IMR-90 (cell line): ENCODE measurements around the gene SHC4. TPM values are rescaled to one million over a fixed set of nuclear protein-coding genes. Genes with fewer than 3 reads are reported as not detected.
A peak's percentile ranks its signal among the peaks of the same experiment; 100 is the strongest.

Source experiments
- ATAC-seq: fragments of 200-7000 bp; cut with Tn5 transposase; 2 replicates; pipeline ENCODE4 v1.9.1; 2020; ENCODE audit warnings: low read depth, mild to moderate bottlenecking, moderate library complexity
- BruUV-seq: library from RNA; stranded (reverse); fragments of 400-500 nt; replicated peaks from 2 replicates; lab custom pipeline; 2021; lab: Mats Ljungman, UMichigan
- CTCF ChIA-PET: fragments of 300-600 bp; formaldehyde crosslinking; extraction: SDS; loops from one replicate; lab custom pipeline; 2021; ENCODE audit warnings: antibody characterized with exemption; lab: Yijun Ruan, JAX
- POLR2A ChIA-PET: fragments of 300-600 bp; sonication (Branson Sonifier 250); formaldehyde crosslinking; loops from one replicate; lab custom pipeline; 2022; ENCODE audit warnings: antibody characterized with exemption; ENCODE audit not compliant: unreplicated experiment; lab: Charles Lee
- DNase-seq: peaks from one replicate; pipeline ENCODE4 v3.0.0; 2013
- H2AFZ ChIP-seq: replicated peaks from 2 replicates; pipeline ENCODE3; 2013; ENCODE audit warnings: low read length, mild to moderate bottlenecking; ENCODE audit not compliant: poor library complexity
- H2AK5ac ChIP-seq: 2 replicates; pipeline ENCODE4 v1.6.1; 2013; ENCODE audit warnings: low read depth, low read length, inconsistent platforms
- H2AK9ac ChIP-seq: replicated peaks from 2 replicates; pipeline ENCODE3; 2013; ENCODE audit warnings: mild to moderate bottlenecking, low read depth, low read length, moderate library complexity; ENCODE audit not compliant: poor library complexity
- H2BK120ac ChIP-seq: 2 replicates; pipeline ENCODE4 v1.6.1; 2013; ENCODE audit warnings: low read depth, low read length, inconsistent platforms
- H2BK15ac ChIP-seq: 3 replicates; pipeline ENCODE4 v1.6.1; 2013; ENCODE audit warnings: low read depth, low read length, inconsistent platforms
- H2BK20ac ChIP-seq: 2 replicates; pipeline ENCODE4 v1.6.1; 2013; ENCODE audit warnings: low read depth, mild to moderate bottlenecking, inconsistent platforms, low read length, moderate library complexity
- H2BK5ac ChIP-seq: 2 replicates; pipeline ENCODE4 v1.6.1; 2013; ENCODE audit warnings: mild to moderate bottlenecking, low read depth, low read length, inconsistent platforms; ENCODE audit not compliant: poor library complexity, severe bottlenecking
- H3K14ac ChIP-seq: replicated peaks from 2 replicates; pipeline ENCODE4 v1.6.1; 2013; ENCODE audit warnings: low read depth, low read length, inconsistent platforms
- H3K18ac ChIP-seq: 2 replicates; pipeline ENCODE4 v1.6.1; 2013; ENCODE audit warnings: low read depth, low read length, control low read depth
- H3K23ac ChIP-seq: 2 replicates; pipeline ENCODE4 v1.6.1; 2013; ENCODE audit warnings: low read depth, low read length, inconsistent platforms
- H3K27ac ChIP-seq: 2 replicates; pipeline ENCODE4 v1.5.1; 2013; ENCODE audit warnings: mild to moderate bottlenecking, control low read depth, low read length; ENCODE audit not compliant: insufficient read depth
- H3K27me3 ChIP-seq: 2 replicates; pipeline ENCODE4 v1.6.1; 2013; ENCODE audit warnings: low read length; ENCODE audit not compliant: control insufficient read depth, insufficient read depth
- H3K36me3 ChIP-seq: 2 replicates; pipeline ENCODE4 v1.6.1; 2013; ENCODE audit warnings: low read length, mixed read lengths; ENCODE audit not compliant: control insufficient read depth, insufficient read depth
- H3K4ac ChIP-seq: 2 replicates; pipeline ENCODE4 v1.6.1; 2013; ENCODE audit warnings: low read depth, low read length, inconsistent platforms
- H3K4me1 ChIP-seq: 2 replicates; pipeline ENCODE4 v1.6.1; 2013; ENCODE audit warnings: low read length, mixed read lengths; ENCODE audit not compliant: control insufficient read depth, insufficient read depth
- H3K4me2 ChIP-seq: 2 replicates; pipeline ENCODE4 v1.6.1; 2013; ENCODE audit warnings: low read depth, mild to moderate bottlenecking, control low read depth, low read length, moderate library complexity
- H3K4me3 ChIP-seq: 2 replicates; pipeline ENCODE4 v1.5.1; 2013; ENCODE audit warnings: low read depth, mild to moderate bottlenecking, control low read depth, low read length, moderate library complexity; ENCODE audit not compliant: insufficient read depth
- H3K56ac ChIP-seq: 2 replicates; pipeline ENCODE4 v1.6.1; 2013; ENCODE audit warnings: low read length, inconsistent platforms; ENCODE audit not compliant: insufficient read depth; ENCODE audit errors: extremely low read depth
- H3K79me1 ChIP-seq, 2 experiments: 2 replicates each; pipeline ENCODE4 v1.6.1; 2013; ENCODE audit warnings: low read length in 2 of 2, inconsistent platforms in 1 of 2, low read depth in 1 of 2
- H3K9ac ChIP-seq: 2 replicates; pipeline ENCODE4 v1.6.1; 2013; ENCODE audit warnings: low read depth, low read length, control low read depth
- H3K9me1 ChIP-seq: 2 replicates; pipeline ENCODE4 v1.6.1; 2013; ENCODE audit warnings: low read length, inconsistent platforms; ENCODE audit not compliant: insufficient read depth
- H3K9me3 ChIP-seq: 2 replicates; pipeline ENCODE4 v1.6.1; 2013; ENCODE audit warnings: low read length; ENCODE audit not compliant: control insufficient read depth, insufficient read depth
- H4K20me1 ChIP-seq: 2 replicates; pipeline ENCODE4 v1.6.1; 2013; ENCODE audit warnings: low read length, inconsistent platforms; ENCODE audit not compliant: insufficient read depth
- H4K5ac ChIP-seq: 2 replicates; pipeline ENCODE4 v1.6.1; 2013; ENCODE audit warnings: mild to moderate bottlenecking, low read depth, low read length, control low read depth
- H4K8ac ChIP-seq, 2 experiments: 2 replicates each; pipeline ENCODE4 v1.6.1; 2013; ENCODE audit warnings: low read depth in 2 of 2, low read length in 2 of 2, control low read depth in 1 of 2, inconsistent platforms in 1 of 2
- H4K91ac ChIP-seq: 2 replicates; pipeline ENCODE4 v1.6.1; 2013; ENCODE audit warnings: low read depth, low read length, inconsistent platforms; ENCODE audit not compliant: insufficient read depth
- BHLHE40 ChIP-seq: fragments of 150-350 bp; IDR thresholded peaks from 2 replicates; pipeline ENCODE4 v1.6.1; 2016; ENCODE audit warnings: mild to moderate bottlenecking, low read depth, low read length
- CEBPB ChIP-seq: IDR thresholded peaks from 2 replicates; pipeline ENCODE4 v1.6.1; 2012; ENCODE audit warnings: low read depth, low read length, improper control_type of control experiment
- CHD1 ChIP-seq: IDR thresholded peaks from 2 replicates; pipeline ENCODE4 v1.6.1; 2012; ENCODE audit warnings: low read depth, low read length, improper control_type of control experiment
- CTCF ChIP-seq: conservative IDR thresholded peaks from 2 replicates; pipeline ENCODE4 v1.5.1; 2012; ENCODE audit warnings: mild to moderate bottlenecking, low read depth, low read length, improper control_type of control experiment
- ELK1 ChIP-seq: fragments of 150-350 bp; IDR thresholded peaks from 2 replicates; pipeline ENCODE4 v1.6.1; 2016; ENCODE audit warnings: low read depth, mild to moderate bottlenecking, low read length, moderate library complexity, borderline replicate concordance
- FOS ChIP-seq: fragments of 150-350 bp; IDR thresholded peaks from 2 replicates; pipeline ENCODE4 v1.6.1; 2016; ENCODE audit warnings: low read depth, low read length
- MAFK ChIP-seq: IDR thresholded peaks from 2 replicates; pipeline ENCODE4 v1.6.1; 2012; ENCODE audit warnings: low read depth, low read length, improper control_type of control experiment
- MAZ ChIP-seq: IDR thresholded peaks from 2 replicates; pipeline ENCODE4 v1.6.1; 2012; ENCODE audit warnings: low read depth, mild to moderate bottlenecking, low read length, improper control_type of control experiment, moderate library complexity, borderline replicate concordance
- MXI1 ChIP-seq: IDR thresholded peaks from 2 replicates; pipeline ENCODE4 v1.6.1; 2012; ENCODE audit warnings: low read depth, mild to moderate bottlenecking, low read length, moderate library complexity, borderline replicate concordance
- NFE2L2 ChIP-seq: fragments of 150-350 bp; IDR thresholded peaks from 2 replicates; pipeline ENCODE4 v1.6.1; 2016; ENCODE audit warnings: low read depth, mild to moderate bottlenecking, low read length
- POLR2A ChIP-seq: IDR thresholded peaks from 2 replicates; pipeline ENCODE4 v1.6.1; 2012; ENCODE audit warnings: mild to moderate bottlenecking, low read depth, low read length
- RAD21 ChIP-seq: IDR thresholded peaks from 2 replicates; pipeline ENCODE4 v1.6.1; 2012; ENCODE audit warnings: low read length, improper control_type of control experiment
- SMC3 ChIP-seq: fragments of 150-350 bp; IDR thresholded peaks from 2 replicates; pipeline ENCODE4 v1.6.1; 2016; ENCODE audit warnings: low read depth, mild to moderate bottlenecking, antibody characterized with exemption, low read length, moderate library complexity
- USF2 ChIP-seq: fragments of 150-350 bp; IDR thresholded peaks from 2 replicates; pipeline ENCODE4 v1.6.1; 2017; ENCODE audit warnings: mild to moderate bottlenecking, antibody characterized with exemption, low read length, low read depth
- WGBS, 2 experiments: methylation state at CpG; one replicate each; pipeline versions ENCODE4 v1.1.5 to v1.1.7; 2013; ENCODE audit warnings: missing lambda C conversion rate in 2 of 2; ENCODE audit not compliant: insufficient read length in 1 of 2; ENCODE audit errors: extremely low coverage in 2 of 2; 5-methylcytosine and 5-hydroxymethylcytosine counted together
- dilution Hi-C: fragments of 300-500 bp; cut with HindIII; formaldehyde crosslinking; loops from one replicate; pipeline ENCODE4 v1.14.3; 2018; ENCODE audit warnings: low sequenced_read_pairs; ENCODE audit not compliant: unreplicated experiment
- in situ Hi-C: fragments of 300-500 bp; cut with MboI; formaldehyde crosslinking; loops from 3 replicates; pipeline ENCODE4 v1.14.3; 2019; ENCODE audit warnings: low sequenced_read_pairs, inconsistent platforms, mixed read lengths
- intact Hi-C: fragments of 100-400 bp; cut with micrococcal nuclease; formaldehyde crosslinking; loops from 2 replicates; pipeline ENCODE4 v1.10.0; 2022
- polyA plus RNA-seq, 3 experiments: library from polyadenylated mRNA; depleted of rRNA; stranded (reverse); fragments of >200 nt; gene quantifications; 2 replicates each; pipeline ENCODE4 v1.2.3, GENCODE V29; 2012; ENCODE audit warnings: low replicate concordance in 1 of 3
- total RNA-seq: library from RNA; depleted of rRNA; stranded (reverse); fragments of >200 nt; gene quantifications from 2 replicates; pipeline ENCODE4 v1.2.3, GENCODE V29; 2012

SHC4 gene
- total and polyA plus RNA-seq, 2 of the 4 experiments (the other 2 are of a cell fraction): 0.91 to 2.7 TPM

GRCh38 chr15:48865370-48866079 lies 98.2 kb downstream of the SHC4 start:
- Histone ChIP-seq H3K36me3 (no peaks in the 10 kb centered on the region), H2BK15ac (peak overlapping the region; percentile 71), H3K4me2 (peak overlapping the region; percentile 76), H2BK20ac (peak overlapping the region; percentile 98), H3K4ac (peak overlapping the region; percentile 92), H2BK5ac (peak overlapping the region; percentile 93), H3K9me1 (peaks cover 14% of the 10 kb centered on the region), H3K4me3 (no peak overlapping the region), H3K23ac (peak overlapping the region; percentile 80), H2AK9ac (no peak overlapping the region), H3K14ac (peak overlapping the region; percentile 83), H3K9me3 (no peaks in the 10 kb centered on the region), H2AFZ (peak overlapping the region; percentile 75), H3K9ac (peak overlapping the region; percentile 55), H3K56ac (peak overlapping the region; percentile 90), H2BK120ac (peak overlapping the region; percentile 90), H4K91ac (peak overlapping the region; percentile 95), H2AK5ac (peak overlapping the region; percentile 84), H3K27me3 (no peaks in the 10 kb centered on the region), H4K20me1 (no peaks in the 10 kb centered on the region), H4K8ac (peak overlapping the region; percentile 62 to 80), H4K5ac (peak overlapping the region; percentile 93), H3K79me1 (peaks cover 5 to 27% of the 10 kb centered on the region in 2 experiments; a peak in 2 of 4 replicates), H3K18ac (peak overlapping the region; percentile 97), H3K4me1 (peaks cover 25% of the 10 kb centered on the region), H3K27ac (peak overlapping the region; percentile 96)
- dilution Hi-C loops (no loop called here), intact Hi-C loops (loop anchor here (5.0 to 10.0 kb wide), 3 partner anchors 182 to 1449 kb away; partner anchors contain the start of gene SECISBP2L), in situ Hi-C loops (loop anchor here (5.0 to 25.0 kb wide), 4 partner anchors 287 to 1279 kb away; partner anchors contain the start of gene FGF7)
- DNase-seq: peak; percentile 71
- BruUV-seq: no TSS peak
- CTCF ChIA-PET: interaction anchor here (2.0 kb wide), 1 partner anchor 100 kb away, joined by 5 read pairs; no protein-coding TSS in a partner anchor
- no CpG with 5 or more reads among the region's 3 CpGs for WGBS, 2 experiments
- ATAC-seq: peak; percentile 48
- POLR2A ChIA-PET: no interaction called here
- TF ChIP-seq MAZ (no peak), FOS (no peak), MXI1 (no peak), CEBPB (peak; percentile 90), NFE2L2 (no peak), MAFK (0 out of 2 replicates have a peak, but pooled peaks have one; percentile 10), RAD21 (no peak), USF2 (no peak), POLR2A (no peak), BHLHE40 (no peak), ELK1 (no peak), SMC3 (no peak), CTCF (no peak), CHD1 (no peak)
